ENCODE measurements around the gene C16orf90. TPM values are rescaled to one million over a fixed set of nuclear protein-coding genes. Genes with fewer than 3 reads are reported as not detected.
A peak's percentile ranks its signal among the peaks of the same experiment; 100 is the strongest.

C16orf90 gene
- total RNA-seq, 1 donor from 2014 or later = not detected

DNA sequence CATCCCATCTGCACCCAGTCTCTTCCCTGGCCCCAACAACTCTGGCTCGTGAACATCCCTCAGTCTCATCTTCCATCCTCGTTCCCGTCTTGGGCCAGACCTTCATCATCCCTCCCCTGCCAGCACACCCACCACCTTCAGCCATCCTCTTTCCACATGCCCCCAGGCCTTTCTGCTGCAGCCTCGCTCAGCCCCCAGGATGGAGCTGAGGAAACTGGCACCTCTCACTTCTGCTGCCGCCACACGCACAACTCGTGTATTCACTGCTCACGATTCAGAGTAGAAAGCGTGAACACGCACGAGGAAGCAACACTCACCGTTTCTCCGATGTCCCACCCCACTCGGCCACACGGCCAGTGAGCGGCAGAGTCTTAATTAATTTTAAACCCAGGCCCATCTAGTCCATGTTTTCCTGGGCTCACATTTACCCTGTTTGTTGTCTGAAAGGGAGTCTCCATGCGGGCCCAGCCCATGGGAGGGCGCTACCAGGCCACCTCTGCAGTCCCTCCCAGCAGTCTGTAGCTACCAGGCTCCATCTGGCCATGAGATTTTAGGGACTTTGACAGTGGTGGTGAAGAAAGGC is 12.5 kb downstream of the C16orf90 start:
- DNase-seq (ENCODE audit: low spot score) = no peak
- Mint-ChIP-seq H3K9me3 (no peaks in the 10 kb centered on the region), H3K4me3 (no peak overlapping the region), H3K36me3 (peaks cover 29% of the 10 kb centered on the region), H3K4me1 (no peaks in the 10 kb centered on the region), H3K27me3 (ENCODE audit: insufficient read depth, low read depth) (no peaks in the 10 kb centered on the region), H3K27ac (peak overlapping the region; percentile 15)
- H3K9me3 ChIP-seq (ENCODE audit: low read depth) = no peaks in the 10 kb centered on the region
- no peak overlapping the region for H3K9ac ChIP-seq
- H3K4me1 ChIP-seq = no peaks in the 10 kb centered on the region
- TF ChIP-seq, protein P1, sequence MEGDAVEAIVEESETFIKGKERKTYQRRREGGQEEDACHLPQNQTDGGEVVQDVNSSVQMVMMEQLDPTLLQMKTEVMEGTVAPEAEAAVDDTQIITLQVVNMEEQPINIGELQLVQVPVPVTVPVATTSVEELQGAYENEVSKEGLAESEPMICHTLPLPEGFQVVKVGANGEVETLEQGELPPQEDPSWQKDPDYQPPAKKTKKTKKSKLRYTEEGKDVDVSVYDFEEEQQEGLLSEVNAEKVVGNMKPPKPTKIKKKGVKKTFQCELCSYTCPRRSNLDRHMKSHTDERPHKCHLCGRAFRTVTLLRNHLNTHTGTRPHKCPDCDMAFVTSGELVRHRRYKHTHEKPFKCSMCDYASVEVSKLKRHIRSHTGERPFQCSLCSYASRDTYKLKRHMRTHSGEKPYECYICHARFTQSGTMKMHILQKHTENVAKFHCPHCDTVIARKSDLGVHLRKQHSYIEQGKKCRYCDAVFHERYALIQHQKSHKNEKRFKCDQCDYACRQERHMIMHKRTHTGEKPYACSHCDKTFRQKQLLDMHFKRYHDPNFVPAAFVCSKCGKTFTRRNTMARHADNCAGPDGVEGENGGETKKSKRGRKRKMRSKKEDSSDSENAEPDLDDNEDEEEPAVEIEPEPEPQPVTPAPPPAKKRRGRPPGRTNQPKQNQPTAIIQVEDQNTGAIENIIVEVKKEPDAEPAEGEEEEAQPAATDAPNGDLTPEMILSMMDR (IDR thresholded peaks at IDR 0.05) = no peak
- TF ChIP-seq EZH2 (IDR thresholded peaks at IDR 0.05) (no peak), EZH2phosphoT487 (IDR thresholded peaks at IDR 0.05) (no peak)
- H3F3A ChIP-seq (ENCODE audit: low read depth) = no peaks in the 10 kb centered on the region
- H3K27me3 ChIP-seq = no peaks in the 10 kb centered on the region
- peaks cover 19% of the 10 kb centered on the region for H4K20me1 ChIP-seq (ENCODE audit: low read depth)
- peaks cover 6% of the 10 kb centered on the region for H3K79me2 ChIP-seq (ENCODE audit: low read depth)
- no peak overlapping the region for H3K27ac ChIP-seq
- no peaks in the 10 kb centered on the region for H3K36me3 ChIP-seq
- H3K4me3 ChIP-seq = no peak overlapping the region
- H3K4me2 ChIP-seq = no peak overlapping the region
- H2AFZ ChIP-seq (replicated peaks) = no peak overlapping the region

DNA sequence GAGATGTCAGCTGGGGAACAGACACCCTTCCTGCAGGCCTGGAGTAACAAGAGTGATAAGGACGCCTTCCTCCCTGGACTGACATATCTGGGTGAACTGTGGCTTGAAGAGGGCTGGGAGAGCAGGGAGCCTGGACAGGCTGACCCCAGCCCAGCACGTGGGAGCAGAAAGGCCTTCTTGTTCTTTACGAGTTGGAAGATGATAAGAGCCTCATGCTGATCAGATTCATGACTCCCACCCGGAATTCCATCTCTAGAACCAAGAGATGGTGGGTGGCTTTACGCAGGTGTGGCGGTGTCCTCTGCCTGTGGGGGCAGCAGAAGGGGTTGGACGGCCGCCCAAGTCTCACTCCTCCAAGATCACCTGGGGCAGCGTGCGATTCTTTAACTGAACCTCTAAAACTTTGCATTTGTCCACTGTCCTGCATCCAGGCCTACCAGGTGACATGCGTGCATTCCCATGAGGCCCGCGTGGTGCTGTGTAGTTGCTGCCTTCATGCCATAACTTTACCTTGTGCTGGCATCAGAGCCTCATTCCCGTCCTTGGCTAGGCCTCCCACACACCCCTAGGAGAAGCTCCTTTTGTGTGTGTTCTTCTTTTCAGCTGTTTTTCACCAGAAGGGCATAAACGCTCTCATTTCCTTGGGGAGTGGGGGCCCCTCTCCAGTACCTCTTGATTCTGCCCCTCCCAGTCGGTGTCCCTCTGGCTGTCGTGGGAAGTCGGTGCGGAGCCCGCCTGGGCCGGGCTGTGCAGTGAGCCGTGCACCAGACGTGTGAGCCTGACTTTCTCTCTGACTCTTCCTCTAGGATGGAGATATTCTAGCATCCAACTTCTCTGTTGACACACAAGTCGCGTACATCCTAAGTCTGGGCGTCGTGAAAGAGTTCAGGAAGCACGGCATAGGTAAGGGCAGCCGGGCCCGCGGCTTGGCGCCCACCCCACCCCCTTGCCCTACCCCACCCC is 13.3 kb downstream of the C16orf90 start:
- Histone ChIP-seq H3K4me2 (no peak overlapping the region), H3K4me1 (no peaks in the 10 kb centered on the region), H3K9me3 (ENCODE audit: low read depth) (no peaks in the 10 kb centered on the region), H3K27ac (no peak overlapping the region), H3K27me3 (no peaks in the 10 kb centered on the region), H3K9ac (no peak overlapping the region), H3K79me2 (ENCODE audit: low read depth) (peaks cover 11% of the 10 kb centered on the region), H2AFZ (replicated peaks) (no peak overlapping the region), H4K20me1 (ENCODE audit: low read depth) (peaks cover 19% of the 10 kb centered on the region), H3K4me3 (no peak overlapping the region), H3K36me3 (no peaks in the 10 kb centered on the region), H3F3A (ENCODE audit: low read depth) (no peaks in the 10 kb centered on the region)
- Mint-ChIP-seq H3K27ac (peak overlapping the region; percentile 59), H3K9me3 (no peaks in the 10 kb centered on the region), H3K27me3 (ENCODE audit: insufficient read depth, low read depth) (no peaks in the 10 kb centered on the region), H3K4me3 (no peak overlapping the region), H3K4me1 (no peaks in the 10 kb centered on the region), H3K36me3 (peaks cover 31% of the 10 kb centered on the region)
- DNase-seq (ENCODE audit: low spot score) = no peak
- no peak for TF ChIP-seq EZH2phosphoT487 (IDR thresholded peaks at IDR 0.05)
- no peak for TF ChIP-seq EZH2 (IDR thresholded peaks at IDR 0.05)
- TF ChIP-seq, protein P1 (IDR thresholded peaks at IDR 0.05) = no peak

DNA sequence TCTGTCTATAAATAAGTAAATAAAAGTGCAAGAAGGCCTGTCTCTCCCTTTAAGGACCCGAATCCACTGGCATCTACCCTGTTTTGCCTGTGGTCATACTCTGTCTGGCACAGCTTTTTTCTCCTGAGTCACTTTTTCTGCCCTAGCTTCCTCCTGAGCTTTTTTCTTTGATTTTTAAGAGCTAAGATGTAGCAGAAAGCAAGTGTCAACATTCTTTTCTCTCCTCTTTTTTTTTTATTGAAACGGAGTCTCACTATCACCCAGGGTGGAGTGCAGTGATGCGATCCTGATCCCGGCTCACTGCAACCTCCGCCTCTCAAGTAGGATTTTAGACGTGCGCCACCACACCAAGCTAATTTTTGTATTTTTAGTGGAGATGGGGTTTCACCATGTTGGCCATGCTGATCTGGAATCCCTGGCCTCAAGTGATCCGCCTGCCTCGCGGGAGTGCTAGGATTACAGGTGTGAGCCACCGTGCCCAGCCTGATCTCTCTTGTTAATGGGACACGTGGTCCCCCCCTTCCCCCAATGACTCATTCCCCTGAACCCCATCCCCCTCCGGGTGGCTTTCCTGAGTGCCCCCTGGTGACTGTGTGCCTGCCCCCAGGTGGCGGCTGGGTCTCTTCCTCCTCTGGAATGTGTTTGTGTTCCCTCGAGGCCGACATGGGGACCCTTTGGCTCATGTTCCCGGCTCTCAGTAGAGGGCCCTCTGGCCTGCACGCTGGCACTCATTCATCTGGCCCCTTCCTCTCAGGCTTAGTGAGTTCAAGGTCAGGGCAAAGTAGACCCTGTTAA is 14.2 kb downstream of the C16orf90 start:
- H3F3A ChIP-seq (ENCODE audit: low read depth) = no peaks in the 10 kb centered on the region
- H3K79me2 ChIP-seq (ENCODE audit: low read depth) = peaks cover 12% of the 10 kb centered on the region
- Mint-ChIP-seq H3K4me1 (no peaks in the 10 kb centered on the region), H3K27me3 (ENCODE audit: insufficient read depth, low read depth) (no peaks in the 10 kb centered on the region), H3K27ac (no peak overlapping the region), H3K9me3 (no peaks in the 10 kb centered on the region), H3K36me3 (peaks cover 29% of the 10 kb centered on the region), H3K4me3 (no peak overlapping the region)
- H4K20me1 ChIP-seq (ENCODE audit: low read depth) = peaks cover 20% of the 10 kb centered on the region
- DNase-seq (ENCODE audit: low spot score) = no peak
- TF ChIP-seq, protein P1 (IDR thresholded peaks at IDR 0.05) = no peak
- TF ChIP-seq EZH2 (IDR thresholded peaks at IDR 0.05) (no peak), EZH2phosphoT487 (IDR thresholded peaks at IDR 0.05) (no peak)
- no peak overlapping the region for H3K9ac ChIP-seq
- no peak overlapping the region for H3K27ac ChIP-seq
- no peak overlapping the region for H3K4me2 ChIP-seq
- H2AFZ ChIP-seq (replicated peaks) = no peak overlapping the region
- no peaks in the 10 kb centered on the region for H3K4me1 ChIP-seq
- H3K36me3 ChIP-seq = no peaks in the 10 kb centered on the region
- no peak overlapping the region for H3K4me3 ChIP-seq
- H3K27me3 ChIP-seq = no peaks in the 10 kb centered on the region
- no peaks in the 10 kb centered on the region for H3K9me3 ChIP-seq (ENCODE audit: low read depth)

Measured in neural progenitor cell (in vitro differentiated cells).